GM15510 (cell line): ENCODE data around the gene ROR2.

Source experiments
- POLR2A ChIP-seq: IDR thresholded peaks from 3 replicates; pipeline ENCODE4 v1.6.1; 2011; ENCODE audit warnings: borderline replicate concordance; ENCODE audit not compliant: insufficient read length; ENCODE audit errors: extremely low read depth

ROR2 gene

DNA sequence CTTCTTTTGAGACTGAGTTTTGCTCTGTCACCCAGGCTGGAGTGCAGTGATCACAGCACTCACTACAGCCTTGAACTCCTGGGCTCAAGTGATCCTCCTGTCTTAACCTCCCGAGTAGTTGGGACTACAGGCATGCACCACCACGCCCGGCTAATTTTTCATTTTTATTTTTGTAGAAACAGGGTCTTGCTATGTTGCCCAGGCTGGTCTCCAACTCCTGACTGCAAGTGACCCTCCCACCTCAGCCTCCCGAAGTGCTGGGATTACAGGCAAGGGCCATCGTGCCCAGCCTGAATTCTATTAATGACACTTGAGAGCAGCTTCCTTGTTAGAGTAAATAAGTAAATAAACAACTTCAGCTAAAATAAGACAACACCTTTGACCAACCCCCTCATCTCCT, 12.3 kb downstream of the ROR2 start:
- no peak for TF ChIP-seq POLR2A

DNA sequence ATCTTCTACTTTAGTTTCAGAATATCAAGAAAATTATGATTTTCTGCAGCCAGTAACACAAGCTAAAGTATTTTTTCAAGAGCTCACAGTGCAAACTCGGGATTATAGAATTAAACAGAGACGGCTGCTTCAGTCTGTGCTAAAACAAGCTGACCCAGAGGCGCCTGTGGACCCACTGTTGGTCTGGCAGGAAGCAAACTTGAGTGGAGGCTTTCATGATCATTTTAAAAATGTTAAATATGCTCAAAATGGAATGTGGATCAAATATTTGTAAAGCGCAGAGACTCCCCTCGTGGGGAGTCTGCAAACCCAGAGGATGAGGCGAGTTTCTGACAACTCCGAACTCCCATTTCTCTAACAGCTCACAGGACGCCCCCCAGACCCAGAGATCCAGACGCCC, 13.0 kb downstream of the ROR2 start:
- no peak for TF ChIP-seq POLR2A

DNA sequence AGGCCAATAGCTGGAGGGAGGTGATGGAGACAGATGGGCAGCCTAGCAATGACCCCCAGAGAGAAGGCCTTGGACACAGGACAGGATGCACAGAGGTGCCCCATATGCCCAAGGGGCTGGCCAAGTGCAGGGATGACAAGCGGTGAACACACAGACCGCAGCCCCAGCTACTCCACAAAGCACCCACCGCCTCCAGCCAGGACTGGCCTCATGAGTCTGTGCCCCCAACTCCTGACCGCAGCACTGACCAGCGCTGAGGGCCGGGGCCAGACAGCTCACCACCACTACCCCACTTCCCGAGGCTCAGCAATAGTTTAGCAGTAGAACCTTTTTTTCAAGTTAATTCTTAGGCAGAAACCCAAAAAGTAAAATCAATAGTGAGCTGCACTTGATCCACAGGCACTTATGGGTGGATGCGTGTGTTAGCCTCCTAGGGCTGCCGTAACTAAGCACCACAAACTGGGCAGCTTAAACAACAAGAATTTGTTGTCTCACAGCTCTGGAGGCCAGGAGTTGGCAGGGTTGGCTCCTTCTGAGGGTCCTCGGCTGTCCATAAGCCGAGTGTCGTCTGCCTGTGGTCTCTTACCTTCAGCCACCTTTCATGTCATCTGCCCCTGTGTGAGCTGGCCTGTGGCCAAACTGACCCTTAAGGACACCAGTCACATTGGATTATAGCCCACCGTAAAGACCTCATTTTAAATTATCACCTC, 14.1 kb downstream of the ROR2 start:
- TF ChIP-seq POLR2A: no peak

DNA sequence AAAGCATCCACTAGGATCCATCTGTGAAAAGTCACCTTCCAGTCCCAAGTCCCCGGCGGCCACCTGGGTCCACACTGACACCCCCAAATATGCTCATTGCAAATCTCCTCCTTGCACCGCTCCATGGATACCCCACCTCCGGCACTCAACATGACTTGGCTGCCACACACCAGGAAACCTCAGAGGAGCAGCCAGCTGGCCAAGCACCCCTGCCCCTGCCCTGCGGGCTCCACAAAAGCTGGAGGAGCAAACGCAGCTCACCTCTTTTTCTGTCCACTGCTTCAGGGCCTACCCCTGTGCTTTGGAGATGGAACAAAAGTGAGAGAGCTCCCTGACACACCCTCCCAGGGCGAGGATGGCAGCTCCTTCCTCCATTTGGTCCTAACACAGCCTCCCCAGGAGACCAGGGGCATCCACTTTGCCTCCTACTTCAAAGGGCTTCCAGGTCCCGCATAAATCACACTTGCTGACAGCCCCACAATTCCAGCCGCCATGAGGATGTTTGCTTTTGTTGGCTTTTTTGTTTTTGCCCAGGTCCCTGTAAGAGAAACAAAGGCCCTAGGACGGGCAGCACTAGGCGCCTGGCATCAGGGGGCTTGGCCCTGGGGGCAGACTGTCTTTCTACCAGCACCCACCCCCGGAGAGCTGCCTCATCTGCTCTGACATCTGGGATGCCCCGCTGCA, 14.8 kb downstream of the ROR2 start:
- no peak for TF ChIP-seq POLR2A

DNA sequence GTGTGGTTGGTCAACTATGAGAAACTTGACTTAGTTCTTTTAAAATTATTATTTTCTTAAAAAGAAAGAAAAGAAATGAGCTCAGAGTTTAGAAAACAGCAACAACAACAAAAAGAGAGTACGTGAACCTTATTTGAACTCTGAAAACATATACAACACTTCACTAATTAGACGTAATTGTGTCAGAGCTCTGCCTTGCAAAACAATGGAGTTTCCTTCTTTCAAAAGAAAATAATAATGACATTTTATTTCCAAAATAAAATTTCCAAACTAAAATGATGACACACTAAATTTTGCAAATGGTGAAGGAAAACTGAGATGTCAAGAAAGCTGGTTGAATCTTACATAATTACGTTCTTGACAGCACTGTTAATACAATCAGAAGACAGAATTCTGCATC, 15.4 kb downstream of the ROR2 start:
- TF ChIP-seq POLR2A: no peak

DNA sequence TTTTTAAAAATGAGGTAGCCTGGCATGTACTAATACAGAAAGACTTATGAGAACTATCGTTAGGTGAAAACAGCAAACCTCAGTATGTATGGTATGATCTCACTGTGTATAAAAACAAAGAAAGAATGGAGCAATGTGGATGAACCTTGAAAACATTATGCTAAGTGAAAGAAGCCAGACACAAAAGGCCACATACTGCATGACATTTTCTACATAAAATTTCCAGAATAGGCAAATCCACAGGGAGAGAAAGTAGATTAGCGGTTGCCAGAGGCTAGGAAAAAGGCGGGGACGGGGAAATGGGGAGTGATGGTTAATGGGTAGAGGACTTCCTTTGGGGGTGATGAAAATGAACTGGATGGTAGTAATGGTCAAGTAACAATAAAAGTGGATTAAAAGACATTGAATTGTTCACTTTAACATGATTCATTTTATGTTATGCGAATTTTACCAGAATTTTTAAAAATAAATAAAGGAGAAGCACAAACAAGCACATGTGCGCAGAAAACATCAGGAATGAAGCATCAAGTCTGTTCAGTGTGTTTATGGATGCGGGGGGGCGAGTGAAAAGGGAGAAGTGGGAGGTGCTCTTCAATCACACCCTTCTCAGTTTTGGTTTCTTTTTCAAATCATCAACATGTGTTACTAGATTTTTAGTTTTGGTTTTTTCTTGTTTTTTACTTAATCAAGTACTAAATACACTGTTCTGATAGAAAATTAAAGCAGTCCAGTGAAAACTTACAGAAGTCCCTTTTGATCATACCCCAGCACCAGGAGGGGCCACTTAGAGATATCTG, 16.3 kb downstream of the ROR2 start:
- no peak for TF ChIP-seq POLR2A

DNA sequence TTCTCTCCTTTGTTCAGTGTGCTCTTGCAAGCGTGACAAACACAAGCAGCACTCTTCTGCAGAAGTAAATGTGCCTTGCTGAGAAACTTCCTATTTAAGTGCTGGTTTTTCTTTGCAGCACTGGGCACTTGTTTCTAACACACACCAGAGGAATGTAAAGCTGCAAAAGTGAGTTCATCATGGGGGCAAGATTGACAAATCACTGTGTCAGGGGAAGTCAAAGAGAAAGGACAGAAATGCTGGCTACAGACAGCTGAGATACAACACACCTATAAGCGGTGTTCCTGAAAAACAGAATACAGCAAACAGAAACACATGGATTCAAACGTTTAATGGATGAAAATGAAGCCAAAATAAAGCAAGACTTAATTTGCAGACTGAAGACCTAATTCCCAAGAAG, 19.6 kb downstream of the ROR2 start:
- TF ChIP-seq POLR2A: no peak

DNA sequence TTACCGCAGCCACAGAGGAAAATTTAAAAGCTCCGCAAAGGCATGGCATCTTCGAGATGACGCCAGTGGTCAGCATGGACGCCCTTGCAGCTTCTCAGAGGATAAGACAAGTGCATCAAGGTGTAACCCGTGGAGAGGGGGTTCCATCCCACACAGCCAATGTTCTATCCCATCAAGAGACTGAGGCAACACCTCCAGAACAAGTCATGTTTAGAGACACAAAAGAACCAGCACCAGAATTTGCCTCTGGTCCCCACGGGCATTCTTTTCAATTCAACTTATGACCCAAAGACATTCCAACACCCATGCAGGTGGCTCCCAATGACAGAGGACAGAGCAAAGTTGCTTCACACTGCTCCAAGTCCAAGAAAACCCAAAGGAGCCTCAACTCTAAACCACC, 20.7 kb downstream of the ROR2 start:
- no peak for TF ChIP-seq POLR2A

DNA sequence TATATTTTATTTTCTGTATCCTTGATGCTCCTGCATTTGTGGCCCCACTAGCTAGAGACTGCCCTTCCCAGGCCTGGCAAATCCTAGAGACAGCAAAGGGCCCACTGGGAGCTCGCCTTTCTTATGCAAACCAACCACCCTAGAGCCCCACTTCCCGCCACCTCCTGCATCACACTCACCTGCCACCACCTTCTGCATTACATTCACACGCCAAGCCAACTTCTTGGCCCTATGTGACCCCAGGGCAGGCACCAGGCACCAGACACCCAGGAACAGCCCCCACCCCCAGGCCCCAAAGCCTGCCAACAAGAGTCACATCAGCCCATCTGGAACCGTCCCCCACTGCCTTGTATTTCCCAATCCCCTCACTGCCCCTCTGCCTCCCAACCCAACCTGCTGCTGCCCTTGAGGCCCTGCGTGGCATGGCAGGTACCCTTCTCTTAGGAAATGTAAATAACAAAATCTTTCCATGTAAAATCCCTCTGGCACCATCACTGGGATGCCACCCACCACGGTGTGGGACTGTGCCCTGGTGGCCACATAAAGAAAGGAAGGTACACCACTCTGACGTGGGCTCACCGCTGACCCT, 22.0 kb downstream of the ROR2 start:
- TF ChIP-seq POLR2A: no peak

DNA sequence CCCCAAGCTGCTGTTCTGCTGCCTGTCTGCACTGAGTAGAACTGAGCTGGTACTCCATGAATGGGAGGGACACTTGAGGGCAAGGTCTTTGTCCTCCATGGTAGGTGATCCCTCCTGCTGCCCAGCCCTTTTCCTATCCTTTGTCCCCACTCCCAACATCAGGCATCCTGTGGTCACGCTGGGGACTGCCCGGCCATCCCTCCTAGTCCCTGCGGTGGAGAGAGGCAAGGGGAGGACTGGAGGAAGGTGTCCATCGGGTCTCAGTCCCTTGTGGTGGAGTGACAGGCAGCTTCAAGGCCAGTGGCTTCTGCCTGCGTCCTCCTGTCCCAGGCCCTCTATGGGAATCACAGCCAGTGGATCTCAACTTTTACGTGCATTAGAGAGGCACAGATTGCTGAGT, 25.9 kb downstream of the ROR2 start:
- no peak for TF ChIP-seq POLR2A

DNA sequence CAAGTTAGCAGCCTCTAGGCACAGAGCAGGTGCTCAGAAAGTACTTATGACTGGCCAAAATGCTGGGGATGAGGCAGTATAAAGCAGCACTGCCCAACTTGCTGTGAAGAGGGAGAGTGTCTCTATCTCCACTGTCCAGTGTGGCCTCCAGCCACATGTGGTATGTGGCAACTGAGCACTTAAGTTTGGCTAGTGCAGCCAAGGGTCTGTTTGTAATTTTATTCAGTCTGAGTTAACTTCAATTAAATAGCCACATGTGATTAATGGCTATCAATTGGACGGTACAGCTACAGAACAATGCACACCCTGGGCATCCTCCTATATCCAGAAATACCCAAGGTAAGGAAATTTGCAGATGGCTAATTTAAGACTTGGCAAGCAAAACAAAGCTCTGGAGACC, 26.9 kb downstream of the ROR2 start:
- no peak for TF ChIP-seq POLR2A

DNA sequence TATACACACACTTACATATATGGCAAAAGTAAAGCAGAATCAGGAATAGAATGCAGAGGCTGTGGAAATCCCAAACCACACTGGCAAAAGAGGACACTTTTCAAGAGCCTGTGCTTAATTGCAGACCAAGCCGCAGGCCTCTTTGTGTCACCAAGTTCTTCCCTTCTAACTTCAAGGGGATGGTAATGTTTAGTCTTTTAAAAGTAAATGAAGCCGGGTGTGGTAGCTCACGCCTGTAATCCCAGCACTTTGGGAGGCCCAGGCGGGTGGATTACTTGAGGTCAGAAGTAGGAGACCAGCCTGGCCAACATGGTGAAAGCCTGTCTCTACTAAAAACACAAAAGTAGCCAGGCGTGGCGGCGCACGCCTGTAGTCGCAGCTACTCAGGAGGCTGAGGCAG, 28.7 kb downstream of the ROR2 start:
- TF ChIP-seq POLR2A: no peak

DNA sequence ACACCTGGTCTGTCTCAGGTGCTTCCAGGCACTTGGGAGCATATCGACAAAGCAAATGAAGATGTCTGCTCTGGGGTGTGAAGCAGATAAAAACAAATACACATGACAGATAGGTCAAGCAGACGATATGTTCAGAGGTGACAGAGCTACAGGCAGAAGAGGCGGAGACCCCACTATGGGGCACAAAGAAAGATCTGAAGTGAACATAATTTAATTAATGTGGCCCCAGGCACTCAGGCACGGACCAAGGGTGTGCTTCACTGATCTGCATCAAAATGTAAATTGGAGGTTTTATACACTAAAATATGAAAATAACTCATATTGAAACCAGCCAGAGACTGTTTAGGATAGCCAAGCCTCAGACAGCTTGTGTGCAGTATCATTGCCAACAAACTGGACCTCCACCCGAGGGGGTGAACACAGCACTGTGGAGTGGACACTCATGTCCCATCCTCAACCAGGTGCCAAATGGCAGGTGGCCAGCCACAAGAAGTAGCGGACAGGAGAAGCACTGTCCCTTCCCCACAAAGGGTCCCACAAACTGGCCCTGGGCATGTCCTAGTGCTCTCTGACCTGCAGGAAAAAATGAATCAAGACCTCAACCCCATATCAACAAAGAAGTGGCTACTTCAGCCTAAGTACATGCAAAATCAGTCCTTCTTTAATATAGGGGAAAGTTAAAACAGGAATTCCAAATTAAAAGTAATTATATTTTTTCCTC, 29.2 kb downstream of the ROR2 start:
- no peak for TF ChIP-seq POLR2A

DNA sequence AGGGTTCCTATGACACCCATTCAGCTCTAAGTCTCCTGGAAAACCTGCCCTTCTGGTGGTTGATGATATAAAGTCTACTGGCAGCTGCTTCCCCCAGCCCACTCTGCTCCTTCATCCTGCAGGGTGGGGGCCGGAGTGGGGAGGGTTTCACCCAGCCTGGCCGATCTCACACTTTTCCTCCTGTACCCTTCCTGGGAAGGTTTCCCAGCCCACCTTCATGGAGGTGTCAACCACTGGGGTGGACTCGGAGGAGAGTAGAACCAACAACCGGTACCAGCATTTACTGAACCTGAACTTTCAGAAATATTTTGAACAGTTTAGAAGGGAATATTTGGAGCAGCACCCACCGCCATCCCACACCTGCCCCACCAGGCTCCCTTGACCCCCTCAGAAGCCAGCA, 30.4 kb downstream of the ROR2 start:
- TF ChIP-seq POLR2A: no peak

DNA sequence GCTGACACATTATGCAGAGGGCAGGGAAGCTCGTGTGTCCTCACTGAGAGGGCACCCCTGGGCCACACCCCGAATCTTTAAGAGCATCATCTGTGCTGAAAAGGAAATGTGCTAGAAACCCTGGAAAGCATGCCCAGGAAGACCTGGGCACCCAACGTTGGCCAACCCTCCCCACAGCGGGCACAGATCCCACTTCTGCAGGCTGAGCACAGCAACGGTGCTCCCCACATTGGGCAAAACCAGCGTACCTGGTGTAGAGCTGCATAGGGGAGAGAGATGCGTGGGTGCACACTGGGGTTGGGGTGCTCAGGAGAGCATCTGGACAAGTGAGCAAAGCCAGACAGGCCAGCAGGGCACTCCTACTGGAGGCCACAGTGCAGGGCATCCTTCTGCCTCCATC, 32.6 kb downstream of the ROR2 start:
- no peak for TF ChIP-seq POLR2A
